Activated CD8-positive, alpha-beta T cell treated with anti-CD3 and anti-CD28 coated beads for 36 hours (primary cell): Measurements from ENCODE around the gene MZB1. TPM values are rescaled to one million over a fixed set of nuclear protein-coding genes. Genes with fewer than 3 reads are reported as not detected.
A peak's percentile ranks its signal among the peaks of the same experiment; 100 is the strongest.

Source experiments
- ATAC-seq: fragments of 200-7000 bp; cut with Tn5 transposase; one replicate; pipeline ENCODE4 v1.10.0; 2021; ENCODE audit warnings: mild to moderate bottlenecking, moderate library complexity
- CTCF ChIA-PET: fragments of 350-600 bp; sonication (Branson Sonifier 250); formaldehyde crosslinking; loops from one replicate; lab custom pipeline; 2021; ENCODE audit warnings: antibody characterized with exemption; lab: Charles Lee
- POLR2A ChIA-PET: fragments of 350-600 bp; sonication (Branson Sonifier 250); formaldehyde crosslinking; loops from one replicate; lab custom pipeline; 2021; ENCODE audit warnings: antibody characterized with exemption; lab: Charles Lee
- DNase-seq: peaks from one replicate; pipeline ENCODE4 v3.0.0-alpha.2; 2020
- H3K27ac Mint-ChIP-seq: one replicate; pipeline ENCODE4 v1.8.0; 2021; ENCODE audit warnings: mild to moderate bottlenecking, mixed read lengths
- H3K27me3 Mint-ChIP-seq: one replicate; pipeline ENCODE4 v1.8.0; 2021; ENCODE audit warnings: mixed read lengths
- H3K36me3 Mint-ChIP-seq: one replicate; pipeline ENCODE4 v1.8.0; 2021; ENCODE audit warnings: low read depth, mixed read lengths
- H3K4me1 Mint-ChIP-seq: one replicate; pipeline ENCODE4 v1.8.0; 2021; ENCODE audit warnings: low read depth, mixed read lengths
- H3K4me3 Mint-ChIP-seq: one replicate; pipeline ENCODE4 v1.8.0; 2021; ENCODE audit warnings: mild to moderate bottlenecking, moderate library complexity, mixed read lengths
- H3K9me3 Mint-ChIP-seq: one replicate; pipeline ENCODE4 v1.8.0; 2021; ENCODE audit warnings: mixed read lengths
- intact Hi-C: fragments of 100-400 bp; cut with micrococcal nuclease; formaldehyde crosslinking; loops from one replicate; pipeline ENCODE4 v1.10.0; 2022
- total RNA-seq, 2 experiments: library from RNA; stranded (reverse); gene quantifications; one replicate each; pipeline ENCODE4 v1.2.3, GENCODE V29; 2021
- TF ChIP-seq, protein P1 (sequence below): fragments of 200-600 bp; IDR thresholded peaks from one replicate; pipeline ENCODE4 v1.8.0; 2022; ENCODE audit warnings: antibody characterized with exemption, mild to moderate bottlenecking

Gene MZB1
- total RNA-seq, 2 experiments from 2014 or later: 14.4 to 14.5 TPM

DNA sequence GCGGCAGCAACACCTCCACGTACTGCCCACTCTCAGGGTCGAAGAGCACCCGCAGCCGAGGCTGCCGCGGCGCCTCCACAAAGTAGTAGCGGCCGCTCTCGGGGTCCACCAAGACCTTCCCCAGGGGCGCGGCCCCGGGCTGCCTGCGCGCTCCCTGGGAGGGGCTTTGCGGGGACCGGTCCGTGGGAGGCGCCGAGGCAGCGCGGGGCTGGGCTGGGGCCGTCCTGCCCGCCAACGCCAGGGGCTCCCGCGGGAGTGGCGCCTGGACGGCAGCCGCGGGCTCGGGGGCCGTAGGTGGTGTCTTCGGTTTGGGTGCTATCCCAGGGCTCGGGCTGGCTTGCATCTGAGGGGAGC is 2.6 kb upstream of the MZB1 start:
- ChIA-PET POLR2A (interaction anchor here (0.7 to 4.4 kb wide), 6 partner anchors 10 to 102 kb away, joined by 3 to 28 read pairs (median 4); partner anchors contain the start of genes MATR3, SLC23A1 and SPATA24), CTCF (interaction anchor here (0.6 to 4.8 kb wide), 10 partner anchors 10 to 121 kb away, joined by 3 to 34 read pairs (median 3); partner anchors contain the start of genes SPATA24 and STING1)
- no peak for ATAC-seq
- Mint-ChIP-seq H3K4me3 (peak overlapping the region; percentile 96), H3K27me3 (no peaks in the 10 kb centered on the region), H3K4me1 (peaks cover 44% of the 10 kb centered on the region), H3K9me3 (no peaks in the 10 kb centered on the region), H3K27ac (peak overlapping the region; percentile 93), H3K36me3 (peaks cover 36% of the 10 kb centered on the region)
- TF ChIP-seq, protein P1, sequence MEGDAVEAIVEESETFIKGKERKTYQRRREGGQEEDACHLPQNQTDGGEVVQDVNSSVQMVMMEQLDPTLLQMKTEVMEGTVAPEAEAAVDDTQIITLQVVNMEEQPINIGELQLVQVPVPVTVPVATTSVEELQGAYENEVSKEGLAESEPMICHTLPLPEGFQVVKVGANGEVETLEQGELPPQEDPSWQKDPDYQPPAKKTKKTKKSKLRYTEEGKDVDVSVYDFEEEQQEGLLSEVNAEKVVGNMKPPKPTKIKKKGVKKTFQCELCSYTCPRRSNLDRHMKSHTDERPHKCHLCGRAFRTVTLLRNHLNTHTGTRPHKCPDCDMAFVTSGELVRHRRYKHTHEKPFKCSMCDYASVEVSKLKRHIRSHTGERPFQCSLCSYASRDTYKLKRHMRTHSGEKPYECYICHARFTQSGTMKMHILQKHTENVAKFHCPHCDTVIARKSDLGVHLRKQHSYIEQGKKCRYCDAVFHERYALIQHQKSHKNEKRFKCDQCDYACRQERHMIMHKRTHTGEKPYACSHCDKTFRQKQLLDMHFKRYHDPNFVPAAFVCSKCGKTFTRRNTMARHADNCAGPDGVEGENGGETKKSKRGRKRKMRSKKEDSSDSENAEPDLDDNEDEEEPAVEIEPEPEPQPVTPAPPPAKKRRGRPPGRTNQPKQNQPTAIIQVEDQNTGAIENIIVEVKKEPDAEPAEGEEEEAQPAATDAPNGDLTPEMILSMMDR: no peak
- no peak for DNase-seq
- intact Hi-C loops: loop anchor here (5.0 kb wide), 2 partner anchors 50 to 95 kb away; partner anchors contain the start of gene PAIP2

DNA sequence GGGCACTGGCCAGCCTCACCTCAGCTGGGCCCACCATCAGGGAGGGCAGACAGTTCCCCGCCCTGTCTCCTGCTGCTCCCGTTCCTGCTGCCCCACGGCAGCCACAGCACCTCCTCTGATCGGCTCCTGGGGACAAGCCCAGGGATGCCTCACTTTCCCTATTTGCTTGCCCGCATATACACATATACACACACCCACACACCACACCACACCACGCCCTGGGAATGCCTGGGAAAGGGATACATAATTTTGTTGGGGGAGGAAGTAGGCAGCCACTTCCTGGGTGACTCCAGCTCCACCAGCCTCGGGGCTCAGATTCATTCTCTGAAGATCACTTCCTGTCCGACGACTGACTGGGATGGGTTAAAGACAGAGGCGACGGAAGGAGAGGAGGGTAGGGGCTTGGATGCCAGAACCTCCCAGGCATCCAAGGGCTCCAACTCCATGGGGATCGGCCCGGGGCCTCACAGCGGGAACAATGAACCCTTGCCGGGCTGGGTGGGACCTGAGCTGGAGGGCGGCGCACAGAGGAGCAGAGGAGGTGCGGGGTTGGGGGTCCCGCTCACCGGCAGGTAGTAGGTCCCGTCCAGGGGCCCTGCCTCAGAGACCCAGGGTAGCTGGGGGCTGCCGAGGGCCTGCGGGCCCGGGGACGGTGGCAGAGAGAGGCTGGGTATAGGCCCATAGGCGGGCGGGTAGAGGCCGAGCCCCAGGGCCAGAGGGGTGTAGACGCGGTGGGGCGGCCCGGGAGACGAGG is 2.0 kb upstream of the MZB1 start:
- Mint-ChIP-seq H3K27me3 (no peaks in the 10 kb centered on the region), H3K36me3 (peaks cover 31% of the 10 kb centered on the region), H3K27ac (peak overlapping the region; percentile 98), H3K4me1 (peaks cover 43% of the 10 kb centered on the region), H3K9me3 (no peaks in the 10 kb centered on the region), H3K4me3 (peak overlapping the region; percentile 96)
- POLR2A ChIA-PET: interaction anchor here (0.7 to 6.3 kb wide), 13 partner anchors 9 to 115 kb away, joined by 3 to 49 read pairs (median 4); partner anchors contain the start of genes MATR3, PAIP2, SLC23A1 and SPATA24
- TF ChIP-seq, protein P1: no peak
- intact Hi-C loops: loop anchor here (5.0 kb wide), 2 partner anchors 49 to 94 kb away; partner anchors contain the start of gene PAIP2
- peak; percentile 58 for DNase-seq
- ATAC-seq: peak; percentile 1
- CTCF ChIA-PET: interaction anchor here (0.8 to 4.8 kb wide), 13 partner anchors 11 to 117 kb away, joined by 3 to 34 read pairs (median 4); partner anchors contain the start of genes PAIP2 and SPATA24

DNA sequence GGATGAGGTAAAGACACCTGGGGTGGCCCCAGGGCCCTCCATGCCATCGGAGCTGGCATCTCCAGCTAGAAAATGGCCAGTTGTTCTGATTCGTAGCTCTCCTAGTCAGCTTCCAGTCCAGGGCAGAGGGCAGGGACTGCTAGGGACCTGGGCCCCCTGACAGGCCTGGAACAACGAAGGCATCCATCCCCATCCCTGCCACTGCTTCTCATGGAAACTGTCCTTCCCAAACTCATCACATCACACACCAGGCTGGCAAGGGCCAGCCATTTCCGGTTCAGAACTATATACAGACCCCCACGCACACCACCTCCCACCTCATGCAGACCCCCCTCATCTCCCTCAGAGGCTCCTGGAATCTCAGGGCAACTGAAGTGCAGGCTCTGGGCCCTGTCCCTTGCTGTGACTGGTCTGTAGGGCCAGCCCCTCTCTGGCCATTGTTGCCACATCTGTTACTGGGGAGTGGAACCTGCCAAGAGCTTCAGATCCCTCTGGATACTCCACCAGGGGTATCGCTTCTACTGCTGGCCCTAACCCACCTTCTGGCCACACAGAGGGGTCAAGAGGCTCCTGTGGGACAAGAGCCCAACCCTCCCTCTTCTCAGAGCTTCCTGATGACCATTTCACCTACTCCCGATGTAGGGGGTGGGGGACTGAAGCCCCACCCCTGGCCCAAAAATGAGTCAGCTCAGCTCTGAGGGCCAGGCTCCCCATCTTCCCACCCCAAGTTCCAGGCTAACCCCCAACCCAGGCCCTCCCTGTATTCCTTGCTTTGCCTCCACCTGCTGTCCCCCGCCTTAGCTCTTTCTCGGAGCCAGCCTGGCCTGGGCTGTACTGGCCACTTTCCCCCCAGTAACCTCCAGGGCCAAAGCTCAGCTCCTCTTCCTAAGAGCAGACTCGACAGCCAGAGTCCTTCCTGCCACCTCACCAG is 1.2 kb upstream of the MZB1 start:
- ChIA-PET POLR2A (interaction anchor here (0.8 to 6.3 kb wide), 14 partner anchors 8 to 172 kb away, joined by 3 to 49 read pairs (median 4); partner anchors contain the start of genes MATR3, PAIP2, SLC23A1 and SPATA24), CTCF (interaction anchor here (0.8 to 4.8 kb wide), 11 partner anchors 10 to 174 kb away, joined by 3 to 34 read pairs (median 4); partner anchors contain the start of genes PAIP2 and SPATA24)
- ATAC-seq (no peak), DNase-seq (no peak)
- intact Hi-C loops: loop anchor here (5.0 kb wide), 2 partner anchors 49 to 94 kb away; partner anchors contain the start of gene PAIP2
- Mint-ChIP-seq H3K27me3 (no peaks in the 10 kb centered on the region), H3K27ac (peak overlapping the region; percentile 98), H3K9me3 (no peaks in the 10 kb centered on the region), H3K4me3 (peak overlapping the region; percentile 96), H3K4me1 (peaks cover 49% of the 10 kb centered on the region), H3K36me3 (peaks cover 27% of the 10 kb centered on the region)
- TF ChIP-seq, protein P1: no peak

DNA sequence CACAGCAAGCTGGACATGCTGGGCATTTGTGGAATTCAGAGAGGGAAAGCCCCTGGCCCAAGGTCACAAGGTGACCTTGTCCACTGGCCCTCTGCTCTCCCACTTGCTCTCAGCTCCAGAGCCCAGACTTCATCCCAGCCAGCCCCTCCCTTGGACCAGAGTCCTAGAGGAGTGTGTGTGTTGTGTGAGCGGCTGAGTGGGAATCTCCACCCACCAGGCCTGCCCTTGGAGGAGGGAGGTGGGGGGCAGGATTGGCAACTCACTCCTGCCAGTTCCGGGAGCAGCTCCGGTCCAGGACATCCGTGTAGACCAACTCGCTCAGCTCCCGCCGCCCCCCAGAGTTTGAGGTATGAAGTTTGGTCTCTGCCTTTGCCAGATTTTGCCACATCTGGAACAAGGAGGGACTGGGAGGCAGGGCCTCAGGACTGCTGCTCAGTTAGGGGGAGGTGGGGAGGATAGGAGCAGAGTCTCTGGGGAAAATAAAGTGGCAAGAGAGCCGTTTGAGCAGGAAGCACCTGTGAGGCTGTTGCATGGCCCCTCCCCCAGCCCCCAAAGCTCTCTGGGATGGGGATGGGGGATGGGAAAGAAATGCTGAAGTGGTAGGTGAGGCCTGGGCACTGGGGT is 1.4 kb downstream of the MZB1 start:
- peak overlapping the region; percentile 2 for H3K27ac Mint-ChIP-seq
- no peak for DNase-seq

More for the DNA sequence above, 1.4 kb downstream of the MZB1 start:
- ATAC-seq: no peak
- no peaks in the 10 kb centered on the region for H3K9me3 Mint-ChIP-seq
- ChIA-PET POLR2A (interaction anchor here (0.5 to 6.3 kb wide), 3 partner anchors 15 to 53 kb away, joined by 3 to 49 read pairs (median 3); partner anchors contain the start of gene PAIP2), CTCF (interaction anchor here (1.4 to 2.2 kb wide), 2 partner anchors 14 to 121 kb away, joined by 3 to 8 read pairs; no protein-coding TSS in a partner anchor)
- TF ChIP-seq, protein P1: no peak
- peak overlapping the region; percentile 45 for H3K4me3 Mint-ChIP-seq
- peaks cover 17% of the 10 kb centered on the region for H3K36me3 Mint-ChIP-seq
- peaks cover 65% of the 10 kb centered on the region for H3K4me1 Mint-ChIP-seq
- no peaks in the 10 kb centered on the region for H3K27me3 Mint-ChIP-seq
- intact Hi-C loops: no loop called here
